Inflammatory macrophage (primary cell): Measurements from ENCODE around the gene GRK3.
"Not testable (repeated sequence)": the region's sequence is repeated elsewhere in the genome, so short reads cannot be mapped to it uniquely, and the experiment has no call there.

Experiments
- DNase-seq, 2 donors: peaks; one replicate each; pipeline ENCODE4 v3.0.0-alpha.2; 2020 to 2022

The GRK3 gene

DNA sequence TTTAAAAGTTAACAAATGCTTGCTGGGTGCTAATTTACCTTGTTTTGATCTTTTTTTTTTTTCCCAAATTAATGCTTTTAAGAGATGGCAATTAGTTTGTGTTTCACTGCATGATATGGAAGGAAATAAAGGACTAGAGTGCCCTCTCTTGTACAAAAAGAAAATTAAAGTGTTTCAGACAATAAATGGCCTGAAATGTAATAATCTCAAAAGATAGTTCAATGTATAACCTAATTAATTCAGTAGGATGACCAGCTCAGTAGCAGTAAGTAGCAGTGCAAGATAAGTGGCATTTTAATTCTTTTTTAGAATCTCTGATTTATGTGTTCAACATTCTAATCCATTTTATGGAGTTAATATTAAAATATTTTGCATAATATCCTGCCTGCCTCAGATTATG, 137.6 kb downstream of the GRK3 start:
- DNase-seq = peak in 1 of 2 donors; percentile 25

DNA sequence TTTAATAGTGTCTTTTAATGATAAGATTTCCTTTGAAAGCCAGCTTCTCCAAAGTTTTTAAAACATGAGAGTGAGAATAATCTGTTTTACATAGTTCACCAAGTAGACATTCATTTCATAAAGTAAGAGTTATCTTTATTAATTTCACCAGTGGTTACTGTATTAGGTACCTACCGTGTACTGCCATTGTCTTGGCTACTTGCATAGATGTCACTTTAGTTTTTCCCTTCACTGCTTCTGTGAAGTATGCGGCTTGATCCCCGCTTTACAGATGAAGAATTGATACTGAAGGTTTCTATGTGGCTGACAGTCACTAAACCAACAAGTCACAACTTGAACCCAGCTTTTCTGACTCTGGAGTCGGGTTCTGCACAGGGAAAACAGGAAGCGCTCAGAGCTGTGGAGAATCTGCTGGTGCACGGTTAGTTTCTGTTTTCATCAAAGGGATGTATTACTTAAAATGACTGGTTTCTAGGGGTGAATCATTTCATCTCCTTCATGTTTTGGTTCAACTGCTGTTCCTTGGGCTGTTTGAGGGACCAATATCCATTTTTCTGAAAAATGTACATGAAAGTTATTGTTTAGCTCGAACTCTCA, 138.2 kb downstream of the GRK3 start:
- DNase-seq = no peak

DNA sequence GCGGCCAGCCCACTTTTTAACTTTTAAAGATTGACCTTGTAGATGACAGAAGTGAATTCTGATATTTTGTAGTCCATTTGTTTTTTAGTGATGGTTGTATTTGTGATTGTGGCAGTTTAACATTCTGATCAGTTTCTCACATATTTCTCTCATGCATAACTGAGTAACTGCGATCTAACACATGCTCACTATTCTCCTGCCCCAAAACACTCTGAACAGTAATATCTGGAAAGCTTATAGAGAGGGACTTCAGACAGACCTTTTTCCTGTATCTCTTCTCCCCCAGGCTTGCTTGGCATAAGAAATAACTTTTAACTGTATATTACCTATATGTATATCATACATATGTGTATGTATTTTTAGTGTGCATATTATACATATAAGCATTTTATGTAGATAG, 140.2 kb downstream of the GRK3 start:
- no peak for DNase-seq

DNA sequence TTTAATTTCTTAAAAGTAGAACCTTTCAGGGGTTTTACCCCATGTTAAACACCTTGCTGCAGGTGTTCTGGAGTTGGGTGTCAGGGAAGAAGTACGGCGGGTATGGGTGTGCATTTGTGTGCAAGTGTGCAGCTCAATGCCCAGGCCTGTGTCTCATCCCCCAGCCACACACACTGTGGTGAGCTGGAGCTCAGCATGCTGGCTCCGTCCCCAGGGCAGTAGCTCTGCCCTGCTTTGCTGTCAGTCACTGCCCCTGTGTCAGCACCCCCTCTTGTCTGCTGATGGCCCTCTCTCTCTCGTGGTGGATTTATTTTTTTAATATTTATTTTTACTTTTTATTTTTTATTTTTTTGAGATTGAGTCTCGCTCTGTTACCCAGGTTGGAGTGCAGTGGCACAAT, 141.7 kb downstream of the GRK3 start:
- no peak for DNase-seq

DNA sequence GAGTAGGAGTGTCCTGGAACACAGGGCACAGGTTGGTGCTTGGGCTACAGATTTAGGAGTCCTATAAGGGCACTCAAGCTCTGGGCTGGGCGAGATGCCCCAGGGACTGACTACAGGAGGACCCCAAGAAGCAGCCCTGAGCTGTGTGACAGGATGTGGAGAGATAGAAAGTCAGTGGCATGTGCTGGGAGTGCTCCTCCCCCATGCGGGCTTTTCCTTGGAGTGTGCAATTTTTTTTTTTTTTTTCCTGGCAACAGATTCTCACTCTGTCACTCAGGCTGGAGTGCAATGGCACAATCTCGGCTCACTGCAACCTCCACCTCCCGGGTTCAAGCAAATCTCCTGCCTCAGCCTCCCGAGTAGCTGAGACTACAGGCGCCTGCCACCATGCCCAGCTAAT, 144.0 kb downstream of the GRK3 start:
- not testable (repeated sequence) for DNase-seq

DNA sequence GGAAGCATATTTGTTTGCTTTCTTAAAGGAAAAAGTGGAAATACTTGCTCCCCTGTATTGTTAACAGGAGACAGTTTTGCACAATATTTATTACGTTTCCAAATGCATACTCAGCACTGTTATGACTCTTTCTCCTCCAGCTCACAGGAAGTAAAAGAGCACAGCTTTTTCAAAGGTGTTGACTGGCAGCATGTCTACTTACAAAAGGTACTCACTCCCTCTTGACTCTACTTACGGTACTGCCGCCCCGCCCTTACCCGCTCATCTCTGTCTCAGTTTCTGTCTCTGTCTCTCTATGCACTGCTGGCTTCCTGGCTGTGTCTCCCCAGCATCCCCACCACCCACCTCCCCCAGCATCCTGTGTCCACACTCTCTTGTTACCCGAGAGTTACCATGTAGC, 145.3 kb downstream of the GRK3 start:
- DNase-seq = no peak

DNA sequence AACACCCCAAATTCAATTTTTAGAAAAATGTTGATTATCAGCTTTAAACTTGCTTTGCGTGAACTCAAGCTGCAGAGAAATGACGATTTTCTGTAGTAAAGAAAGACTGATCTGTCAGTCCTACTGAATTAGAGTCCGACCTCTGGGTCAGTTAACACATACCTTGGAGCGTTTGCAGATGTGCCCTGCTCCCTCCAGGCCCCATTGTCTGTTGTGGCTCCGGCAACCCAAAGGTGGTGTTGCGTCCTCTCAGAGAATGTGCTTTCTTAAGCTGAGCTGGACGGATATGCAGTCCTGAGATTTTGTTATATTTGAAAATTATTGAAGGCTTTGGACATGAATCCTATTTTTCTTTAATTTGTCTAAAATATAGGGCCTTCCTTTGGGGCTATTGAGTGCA, 146.0 kb downstream of the GRK3 start:
- DNase-seq = no peak

DNA sequence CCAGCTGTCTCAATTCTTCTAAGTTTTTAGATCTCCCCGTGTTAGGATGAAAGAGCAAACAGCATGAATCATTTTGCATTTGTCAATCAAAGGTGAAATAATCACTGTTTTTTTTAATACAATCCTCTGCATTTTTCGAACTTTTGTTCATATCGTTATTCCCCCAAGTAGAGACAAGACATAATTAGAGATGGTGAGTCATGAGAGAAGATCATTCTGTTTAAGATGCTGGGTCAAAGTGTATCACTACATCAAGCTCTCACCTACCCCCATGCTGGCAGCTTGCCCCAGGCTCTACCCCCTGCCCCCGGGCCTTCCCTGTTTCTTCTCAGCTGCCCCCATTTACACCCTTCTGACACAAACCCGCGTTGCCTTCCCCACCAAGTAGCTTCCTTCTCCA, 147.0 kb downstream of the GRK3 start:
- no peak for DNase-seq

DNA sequence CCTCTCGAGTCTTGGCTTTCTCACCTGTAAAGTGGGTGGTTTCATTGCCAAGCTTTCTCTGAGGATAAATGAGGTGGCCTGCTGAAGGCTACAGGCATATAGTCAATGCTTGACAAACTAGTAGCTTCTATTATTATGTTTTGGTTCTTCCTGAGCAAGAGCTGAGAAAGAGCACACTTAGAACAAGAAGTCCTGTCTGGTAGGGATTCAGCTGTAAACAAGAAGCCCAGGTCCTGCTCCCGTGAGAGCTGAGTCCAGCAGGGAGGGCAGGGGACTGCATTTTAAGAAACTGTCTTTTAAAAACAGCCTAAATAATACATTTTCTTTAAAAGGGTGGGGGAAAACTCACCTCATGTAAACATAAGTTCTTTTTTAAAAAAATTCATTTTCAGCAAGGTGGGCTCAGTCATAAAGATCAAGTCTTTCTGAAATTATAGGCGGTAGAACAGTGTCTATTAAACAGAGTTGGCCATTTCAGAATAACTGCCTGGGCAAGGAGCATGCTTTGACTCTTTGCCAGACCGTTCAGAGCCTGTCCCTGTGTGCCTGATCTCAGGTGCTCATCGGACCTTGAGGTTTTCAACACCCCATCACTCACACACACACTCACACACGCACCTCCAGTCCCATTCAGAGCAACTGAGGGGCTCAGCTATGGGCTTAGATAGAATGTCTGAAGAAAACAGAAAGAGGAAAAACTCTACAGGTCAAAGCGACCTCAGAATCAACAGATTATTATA, 148.4 kb downstream of the GRK3 start:
- no peak for DNase-seq

DNA sequence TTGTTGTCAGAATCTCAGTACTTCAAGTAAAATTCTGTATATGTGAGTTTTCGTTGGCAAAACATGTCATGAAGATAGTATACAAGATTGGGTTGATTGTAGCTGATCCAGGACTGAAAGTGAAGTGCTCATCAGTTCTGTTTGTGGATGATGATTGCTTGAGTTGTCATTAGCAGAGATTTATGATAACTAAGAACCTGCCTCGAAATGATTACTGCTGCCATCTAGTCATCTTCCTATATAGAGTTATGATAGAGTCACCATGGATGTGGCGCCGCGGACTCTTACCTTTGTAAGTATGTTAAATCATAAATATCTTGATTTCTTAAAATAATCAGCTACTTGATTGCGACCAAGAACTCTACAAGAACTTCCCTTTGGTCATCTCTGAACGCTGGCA, 149.6 kb downstream of the GRK3 start:
- DNase-seq = no peak

DNA sequence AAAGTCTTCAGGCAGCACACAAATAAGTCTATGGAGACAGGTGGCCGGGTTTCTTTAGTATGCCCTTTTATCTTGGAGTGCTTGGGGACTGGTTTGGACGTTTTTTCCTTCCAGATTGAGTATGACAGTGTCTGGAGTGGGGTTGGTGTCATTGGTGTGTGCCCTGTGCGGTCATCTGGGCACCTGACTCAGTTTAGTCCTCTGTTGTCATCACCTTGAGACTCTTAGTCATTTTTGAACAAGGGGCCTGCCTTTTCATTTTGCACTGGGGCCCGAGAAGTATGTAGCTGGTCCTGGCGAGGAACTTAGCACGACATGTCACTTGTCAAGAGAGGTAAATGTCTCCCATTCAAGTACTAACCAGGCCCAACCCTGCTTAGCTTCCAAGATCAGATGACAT, 150.3 kb downstream of the GRK3 start:
- DNase-seq = no peak

DNA sequence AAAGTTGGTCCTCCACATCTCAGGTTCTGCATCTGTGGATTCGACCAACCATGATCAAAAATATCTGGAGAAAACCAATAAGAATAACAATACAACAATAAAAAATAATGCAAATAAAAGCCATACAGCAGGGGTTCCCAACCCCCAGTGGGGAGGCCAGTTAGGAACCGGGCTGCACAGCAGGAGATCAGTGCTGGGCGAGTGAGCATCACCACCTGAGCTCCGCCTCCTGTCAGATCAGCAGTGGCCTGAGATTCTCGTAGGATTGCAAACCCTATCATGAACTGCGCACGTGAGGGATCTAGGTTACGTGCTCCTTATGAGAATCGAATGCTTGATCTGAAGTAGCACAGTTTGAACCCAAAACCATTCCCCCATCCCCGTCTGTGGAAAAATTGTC, 152.2 kb downstream of the GRK3 start:
- DNase-seq = no peak

DNA sequence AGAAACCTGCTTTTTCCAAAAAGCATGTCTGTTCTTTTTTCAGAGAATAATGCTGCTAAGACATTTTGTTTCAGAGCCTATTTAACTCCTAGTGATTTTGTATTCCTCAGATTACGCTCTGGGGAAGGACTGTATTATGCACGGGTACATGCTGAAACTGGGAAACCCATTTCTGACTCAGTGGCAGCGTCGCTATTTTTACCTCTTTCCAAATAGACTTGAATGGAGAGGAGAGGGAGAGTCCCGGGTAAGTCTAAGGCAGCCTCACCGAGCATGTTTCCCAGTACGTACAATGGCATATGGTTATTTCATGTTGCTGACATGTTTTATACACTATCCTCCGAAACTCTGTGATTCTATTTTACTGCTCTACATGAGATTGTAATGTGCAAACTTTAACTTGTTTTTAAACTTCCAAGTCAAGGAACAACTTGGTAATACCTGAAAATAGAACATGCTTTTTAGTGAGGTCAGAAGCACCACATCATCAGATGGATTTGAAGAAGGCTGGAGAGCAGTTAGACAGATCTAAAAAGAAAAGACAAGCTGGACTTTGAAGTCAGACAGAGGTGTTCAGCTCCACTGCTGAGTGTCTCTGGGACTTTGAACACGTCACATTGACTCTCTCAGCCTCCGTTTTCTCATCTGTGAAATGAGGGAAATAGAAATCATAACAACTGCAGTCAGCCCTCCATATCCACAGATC, 153.8 kb downstream of the GRK3 start:
- no peak for DNase-seq

DNA sequence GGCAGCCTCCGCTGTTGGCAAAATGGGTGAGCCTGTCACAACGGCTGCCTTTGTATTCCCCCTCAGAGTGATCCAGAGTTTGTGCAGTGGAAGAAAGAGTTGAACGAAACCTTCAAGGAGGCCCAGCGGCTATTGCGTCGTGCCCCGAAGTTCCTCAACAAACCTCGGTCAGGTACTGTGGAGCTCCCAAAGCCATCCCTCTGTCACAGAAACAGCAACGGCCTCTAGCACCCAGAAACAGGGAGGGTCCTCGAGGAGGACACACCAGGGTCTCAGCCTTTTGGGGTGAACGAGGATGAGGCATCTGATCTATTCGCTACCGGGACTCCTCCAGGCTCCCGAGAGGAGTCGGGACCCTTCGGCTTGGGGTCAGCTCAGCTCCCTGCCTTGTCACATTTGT, 157.7 kb downstream of the GRK3 start:
- no peak for DNase-seq

DNA sequence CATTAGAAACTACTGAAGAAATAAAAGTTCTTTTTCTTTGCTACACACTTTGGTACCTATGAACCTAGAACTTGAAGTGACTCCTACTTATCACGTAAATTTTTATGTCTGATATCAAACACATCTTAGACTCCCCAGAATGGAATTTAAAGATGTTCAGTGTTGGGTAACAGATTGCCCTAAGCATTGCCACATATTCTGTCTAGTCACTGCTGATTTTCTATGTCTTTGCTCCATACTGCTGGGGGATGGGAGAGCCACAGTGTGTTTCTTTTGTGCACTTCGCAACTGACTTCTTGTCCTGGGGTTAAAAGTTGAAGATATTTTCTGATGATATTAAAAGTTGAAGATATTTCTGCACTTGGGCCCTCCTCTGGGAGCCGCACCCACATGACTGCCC, 158.2 kb downstream of the GRK3 start:
- DNase-seq = no peak

DNA sequence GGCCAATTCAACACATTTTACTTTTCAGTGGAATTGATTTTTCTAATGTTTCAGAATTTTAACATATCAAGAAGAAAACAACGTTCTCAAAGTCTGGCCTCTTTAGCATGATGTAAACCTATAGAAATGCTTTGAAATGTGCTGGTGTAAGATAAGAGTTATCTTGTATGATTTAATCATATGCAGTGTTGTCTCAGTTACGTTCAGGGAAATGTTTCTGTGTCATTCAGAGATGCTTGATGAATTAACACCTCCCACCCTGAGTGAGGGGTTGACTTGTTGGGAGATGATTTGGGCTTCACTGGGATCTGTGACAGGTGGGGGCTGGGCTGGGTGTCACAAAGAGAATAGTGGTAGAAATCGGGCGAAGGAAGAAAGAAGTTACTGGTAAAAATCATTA, 161.8 kb downstream of the GRK3 start:
- no peak for DNase-seq

DNA sequence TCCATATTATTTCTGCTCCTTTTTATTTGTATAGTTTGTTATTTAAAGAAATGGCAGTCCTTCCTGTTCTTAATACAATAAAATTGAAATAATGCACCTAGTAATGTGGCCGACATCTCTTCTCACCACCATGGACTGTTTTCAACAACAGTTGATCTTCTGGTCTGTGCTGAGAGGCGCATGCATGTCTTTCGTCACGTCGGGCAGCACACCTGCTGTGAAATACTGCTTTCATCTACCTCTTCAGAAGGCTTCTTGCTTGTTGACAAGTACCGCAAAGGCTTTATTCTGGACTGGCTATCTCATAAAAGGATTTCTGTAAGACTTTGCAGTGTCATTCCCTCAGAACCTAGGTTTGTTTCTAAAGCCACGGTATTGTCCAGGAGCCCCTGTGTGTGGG, 163.6 kb downstream of the GRK3 start:
- DNase-seq = no peak

DNA sequence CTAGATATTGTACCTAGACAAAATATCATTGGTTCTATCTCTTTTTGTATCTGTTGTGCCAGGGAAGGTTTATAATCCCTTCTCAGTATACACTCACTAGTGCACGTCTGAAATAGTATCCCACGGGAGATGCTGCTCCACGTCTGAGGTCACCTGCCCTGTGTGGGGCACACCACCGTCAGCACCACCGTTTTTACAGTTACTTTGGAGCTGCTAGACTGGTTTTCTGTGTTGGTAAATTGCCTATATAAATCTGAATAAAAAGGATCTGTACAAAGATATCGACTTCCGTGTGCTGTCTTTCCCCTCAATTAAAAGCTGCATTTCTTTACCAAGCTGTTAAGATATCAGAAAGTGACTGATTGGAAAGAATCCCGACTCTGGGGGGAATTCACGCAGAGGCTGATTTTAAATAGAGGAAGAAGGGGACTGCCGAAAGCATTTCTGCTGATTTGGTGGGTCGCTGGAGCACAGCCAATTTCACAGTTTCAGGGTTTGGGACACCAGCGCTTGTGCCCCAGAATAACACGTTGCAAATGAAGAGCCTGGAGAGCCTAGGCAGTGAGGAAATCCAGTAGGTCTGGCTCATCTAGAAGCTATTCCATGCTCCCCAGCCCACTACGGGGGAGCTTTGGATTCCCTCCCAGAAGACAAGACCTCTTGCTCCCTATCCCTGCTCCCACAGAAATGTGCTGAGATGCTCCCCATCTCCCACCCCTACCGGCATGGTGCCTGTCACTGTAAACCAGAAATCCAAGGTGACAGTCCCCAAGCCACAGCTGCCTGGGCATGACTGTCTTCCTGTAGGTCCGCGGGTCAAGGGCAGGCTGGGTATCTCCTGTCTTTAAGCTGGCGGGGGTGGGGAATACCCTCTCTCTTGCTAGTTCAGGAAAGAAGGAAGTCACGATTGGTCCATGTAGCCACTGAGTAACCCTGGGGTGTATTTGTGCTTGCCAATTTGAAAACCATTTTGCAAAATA, 164.8 kb downstream of the GRK3 start:
- no peak for DNase-seq

DNA sequence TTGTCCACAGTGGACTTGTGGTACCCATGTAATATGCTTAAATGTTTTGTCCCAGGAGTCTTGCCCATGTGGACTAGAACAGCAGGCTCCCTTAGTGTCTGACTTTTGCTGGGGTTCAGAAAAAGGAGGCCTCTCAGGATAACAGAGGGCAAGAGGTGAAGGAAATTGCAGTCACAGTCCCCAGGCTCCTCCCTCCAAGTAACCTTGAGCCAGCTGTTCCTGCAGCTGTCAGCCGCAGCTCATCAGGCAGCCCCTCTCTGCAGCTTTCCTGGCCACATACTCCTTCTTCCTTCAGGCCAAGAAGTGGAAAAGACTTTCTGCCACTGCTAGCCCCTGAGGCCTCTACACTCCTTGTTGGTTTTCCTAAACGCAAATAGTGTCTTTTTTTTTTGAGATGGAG, 171.2 kb downstream of the GRK3 start:
- DNase-seq = no peak

DNA sequence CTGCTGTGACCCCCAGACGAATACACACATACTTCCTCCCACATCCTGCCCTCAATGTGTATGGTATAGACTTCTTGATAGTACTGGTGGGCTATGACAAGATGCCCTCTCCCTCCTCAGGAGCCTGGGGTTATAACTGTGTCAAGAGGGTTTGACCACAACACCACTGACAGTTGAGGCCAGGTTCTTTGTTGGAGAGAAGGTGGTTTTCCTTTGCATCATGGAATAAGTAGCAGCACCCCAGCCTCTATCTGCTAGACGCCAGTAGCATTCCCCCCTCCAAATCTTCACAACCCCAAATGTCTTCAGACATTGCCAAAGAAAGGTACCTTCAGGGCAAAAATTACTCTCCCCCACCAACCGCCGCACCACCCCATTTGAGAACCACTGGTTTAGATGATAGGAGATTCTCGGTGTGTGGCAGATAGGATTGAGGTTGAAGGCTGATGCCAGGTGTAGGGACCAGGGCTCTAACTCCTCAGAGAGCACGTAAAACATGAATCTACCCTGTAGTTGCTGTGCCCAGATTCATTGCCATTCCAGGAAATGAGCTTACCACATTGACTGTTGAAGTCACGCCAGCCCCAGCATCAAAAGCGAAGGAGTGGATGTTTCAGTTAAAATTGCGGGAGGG, 172.0 kb downstream of the GRK3 start:
- no peak for DNase-seq

DNA sequence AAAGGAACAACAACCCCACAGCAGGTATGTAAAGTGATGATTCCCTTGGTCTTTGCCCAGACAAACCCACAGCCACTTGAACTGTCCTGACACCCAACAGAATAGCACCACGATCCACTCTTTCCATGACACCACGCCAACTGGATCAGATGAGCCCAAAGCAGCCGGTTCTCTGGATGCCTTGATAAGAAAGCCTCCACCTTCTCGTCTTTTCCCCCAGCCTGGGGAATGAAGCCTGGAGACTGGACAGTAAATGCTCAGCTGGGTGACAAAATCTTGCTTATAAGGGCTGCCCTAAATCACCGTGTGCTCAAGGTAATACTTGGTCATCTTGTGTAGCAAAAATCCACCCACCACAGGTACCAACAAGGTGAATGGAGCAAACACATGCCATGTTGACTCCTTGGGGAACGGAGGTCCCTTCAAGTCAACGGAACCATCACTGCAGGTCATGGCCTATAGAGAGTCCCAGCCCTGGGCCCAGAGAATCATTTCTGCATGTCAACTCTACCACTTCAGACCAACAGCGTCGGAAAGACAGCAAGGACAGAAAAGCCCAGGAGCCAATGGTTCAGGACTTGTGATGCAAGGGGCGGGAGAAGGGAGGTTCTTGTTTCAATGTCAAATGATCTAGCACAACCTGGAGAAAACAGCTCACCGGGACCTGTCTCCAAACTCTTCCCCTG, 175.3 kb downstream of the GRK3 start:
- no peak for DNase-seq
